CD4-positive, alpha-beta T cell treated with Interleukin-2 at 100 ng/mL for 4 hours (primary cell): Measurements from ENCODE around the gene PRDM5.

Source experiments
- DNase-seq: peaks from one replicate; pipeline ENCODE4 v3.0.0-alpha.2; 2020; ENCODE audit warnings: low spot score

PRDM5 gene

GRCh38 chr4:120819805-120820437, 102.6 kb downstream of the PRDM5 start:
- DNase-seq = no peak

GRCh38 chr4:120816296-120816965, 106.1 kb downstream of the PRDM5 start:
- DNase-seq = no peak

- no peak for DNase-seq
These were observed 107.2 kb downstream of the PRDM5 start for GRCh38 chr4:120815361-120815760.

- DNase-seq = no peak
These were observed 107.6 kb downstream of the PRDM5 start for GRCh38 chr4:120814886-120815285.

GRCh38 chr4:120812216-120812615, 110.3 kb downstream of the PRDM5 start:
- no peak for DNase-seq

GRCh38 chr4:120809518-120809917, 113.0 kb downstream of the PRDM5 start:
- DNase-seq = no peak

GRCh38 chr4:120808475-120809141, 113.9 kb downstream of the PRDM5 start:
- no peak for DNase-seq

- DNase-seq = no peak
These were observed 121.3 kb downstream of the PRDM5 start for GRCh38 chr4:120801137-120801758.

GRCh38 chr4:120798570-120798969, 124.0 kb downstream of the PRDM5 start:
- no peak for DNase-seq

GRCh38 chr4:120796271-120796670, 126.3 kb downstream of the PRDM5 start:
- DNase-seq = no peak

- no peak for DNase-seq
These were observed 137.3 kb downstream of the PRDM5 start for GRCh38 chr4:120785202-120785601.

- DNase-seq = no peak
These were observed 145.1 kb downstream of the PRDM5 start for GRCh38 chr4:120777459-120777858.

GRCh38 chr4:120775431-120775830, 147.1 kb downstream of the PRDM5 start:
- no peak for DNase-seq

GRCh38 chr4:120773641-120774040, 148.9 kb downstream of the PRDM5 start:
- DNase-seq = no peak

- DNase-seq = no peak
These were observed 150.6 kb downstream of the PRDM5 start for GRCh38 chr4:120771907-120772306.

- DNase-seq = no peak
These were observed 151.6 kb downstream of the PRDM5 start for GRCh38 chr4:120770897-120771296.

- no peak for DNase-seq
These were observed 153.3 kb downstream of the PRDM5 start for GRCh38 chr4:120769227-120769626.

GRCh38 chr4:120765260-120765680, 157.3 kb downstream of the PRDM5 start:
- no peak for DNase-seq

- no peak for DNase-seq
These were observed 158.9 kb downstream of the PRDM5 start for GRCh38 chr4:120763650-120764049.

GRCh38 chr4:120761070-120761469, 161.5 kb downstream of the PRDM5 start:
- no peak for DNase-seq

- no peak for DNase-seq
These were observed 162.5 kb downstream of the PRDM5 start for GRCh38 chr4:120760047-120760446.

GRCh38 chr4:120755864-120756263, 166.7 kb downstream of the PRDM5 start:
- DNase-seq = no peak

GRCh38 chr4:120754590-120754989, 167.9 kb downstream of the PRDM5 start:
- no peak for DNase-seq
